K562 (cell line): ENCODE data around the gene STK4. TPM values are rescaled to one million over a fixed set of nuclear protein-coding genes. Genes with fewer than 3 reads are reported as not detected.
A peak's percentile ranks its signal among the peaks of the same experiment; 100 is the strongest.

Experiments used
- ATAC-seq: fragments of 200-7000 bp; cut with Tn5 transposase; 3 replicates; pipeline ENCODE4 v1.9.1; 2020; ENCODE audit warnings: moderate library complexity
- BruUV-seq: library from RNA; stranded (reverse); fragments of 400-500 nt; replicated peaks from 2 replicates; lab custom pipeline; 2021; lab: Mats Ljungman, UMichigan
- CTCF ChIA-PET: fragments of 300-600 bp; formaldehyde crosslinking; extraction: SDS; loops from one replicate; lab custom pipeline; 2021; ENCODE audit warnings: low intra/inter-chr PET ratio; lab: Yijun Ruan, JAX
- POLR2A ChIA-PET: fragments of 300-600, 350-650 bp; sonication (Branson Sonifier 250); formaldehyde crosslinking; extraction: SDS; loops from one replicate; lab custom pipeline; 2021; ENCODE audit warnings: antibody characterized with exemption, inconsistent platforms; lab: Yijun Ruan, JAX
- DNase-seq, 4 experiments: peaks; one replicate each; pipeline versions ENCODE4 v3.0.0 to v3.0.0-alpha.2; 2011 to 2018; ENCODE audit warnings: low spot score in 3 of 4, mixed read lengths in 3 of 4; ENCODE audit errors: extremely low read depth in 1 of 4
- FAIRE-seq: peaks from 2 replicates; lab custom pipeline; 2011; peaks lifted over from hg19 to GRCh38; lab: Jason Lieb, UNC
- H2AFZ ChIP-seq: 2 replicates; pipeline ENCODE4 v1.6.0; 2011; ENCODE audit warnings: low read depth, low read length, control low read depth, inconsistent platforms
- H3K27ac ChIP-seq: fragments of 200-600 bp; 3 replicates; pipeline ENCODE4 v1.8.0; 2011; ENCODE audit warnings: low read depth, mild to moderate bottlenecking, control low read depth, inconsistent platforms, low read length, moderate library complexity, mixed read lengths; ENCODE audit errors: extremely low read depth
- H3K27me3 ChIP-seq, 2 experiments: fragments of 300-600 bp in 1 of 2; 2 replicates in 1 of 2; 3 replicates in 1 of 2; pipeline versions ENCODE4 v1.6.0 to v1.8.0; 2011; ENCODE audit warnings: inconsistent platforms in 2 of 2, low read length in 2 of 2, mild to moderate bottlenecking in 1 of 2, mixed read lengths in 1 of 2, moderate library complexity in 1 of 2; ENCODE audit not compliant: control insufficient read depth in 2 of 2, insufficient read depth in 2 of 2
- H3K36me3 ChIP-seq: fragments of 300-600 bp; 3 replicates; pipeline ENCODE4 v1.8.0; 2011; ENCODE audit warnings: mild to moderate bottlenecking, low read length, inconsistent platforms; ENCODE audit not compliant: control insufficient read depth, insufficient read depth
- H3K4me1 ChIP-seq, 2 experiments: fragments of 200-600 bp in 1 of 2; replicated peaks in 1 of 2; 2 replicates in 1 of 2; 3 replicates in 1 of 2; pipeline versions ENCODE4 v1.5.1 to v1.8.0; 2011; ENCODE audit warnings: inconsistent platforms in 2 of 2, low read length in 2 of 2, mild to moderate bottlenecking in 1 of 2, mixed read lengths in 1 of 2, moderate library complexity in 1 of 2; ENCODE audit not compliant: control insufficient read depth in 2 of 2, insufficient read depth in 2 of 2
- H3K4me2 ChIP-seq: 2 replicates; pipeline ENCODE4 v1.6.1; 2011; ENCODE audit warnings: low read length, control low read depth, inconsistent platforms, mixed read lengths; ENCODE audit not compliant: insufficient read depth
- H3K4me3 ChIP-seq: fragments of 200-600 bp; sonication (generic), shearing (Covaris generic); 2 replicates; pipeline ENCODE4 v1.5.1; 2016; ENCODE audit warnings: control low read depth, inconsistent platforms
- H3K79me2 ChIP-seq: fragments of 200-600 bp; 3 replicates; pipeline ENCODE4 v1.8.0; 2011; ENCODE audit warnings: low read length, inconsistent platforms; ENCODE audit not compliant: control insufficient read depth, insufficient read depth
- H3K9ac ChIP-seq, 2 experiments: 2 replicates each; pipeline versions ENCODE4 v1.6.0 to v1.6.1; 2011; ENCODE audit warnings: low read depth in 2 of 2, low read length in 2 of 2, control low read depth in 1 of 2, inconsistent platforms in 1 of 2, mild to moderate bottlenecking in 1 of 2, mixed read lengths in 1 of 2; ENCODE audit not compliant: insufficient read depth in 1 of 2
- H3K9me1 ChIP-seq: one replicate; pipeline ENCODE4 v1.6.0; 2011; ENCODE audit warnings: inconsistent platforms, mild to moderate bottlenecking, low read length, moderate library complexity; ENCODE audit not compliant: control insufficient read depth, insufficient read depth
- H3K9me3 ChIP-seq: replicated peaks from 2 replicates; pipeline ENCODE4 v1.5.1; 2011; ENCODE audit warnings: low read depth, low read length, inconsistent platforms; ENCODE audit not compliant: control insufficient read depth, insufficient read depth
- H4K20me1 ChIP-seq: replicated peaks from 2 replicates; pipeline ENCODE4 v1.6.1; 2011; ENCODE audit warnings: low read length, inconsistent platforms, mixed read lengths; ENCODE audit not compliant: control insufficient read depth, insufficient read depth
- AFF1 ChIP-seq, 2 experiments: fragments of 450-650 bp; IDR thresholded peaks; 2 replicates each; pipeline ENCODE4 v1.6.1; 2018; ENCODE audit warnings: mild to moderate bottlenecking in 2 of 2, low read depth in 1 of 2; ENCODE audit not compliant: partially characterized antibody in 2 of 2
- IRF9 ChIP-seq: fragments of 450-650 bp; IDR thresholded peaks from 2 replicates; pipeline ENCODE4 v1.6.1; 2016; ENCODE audit warnings: missing biosample characterization, missing genetic modification characterization
- NCOA2 ChIP-seq, 2 experiments: fragments of 450-650 bp; IDR thresholded peaks; 2 replicates each; pipeline ENCODE4 v1.6.1; 2018; ENCODE audit warnings: mild to moderate bottlenecking in 2 of 2, moderate library complexity in 1 of 2; ENCODE audit not compliant: partially characterized antibody in 2 of 2
- WGBS: fragments of 100-300 bp; shearing (Covaris generic); methylation state at CpG from one replicate; pipeline ENCODE4 v1.1.6; 2016; ENCODE audit warnings: low coverage, mixed read lengths; ENCODE audit not compliant: insufficient coverage; ENCODE audit errors: missing lambda C conversion rate; 5-methylcytosine and 5-hydroxymethylcytosine counted together
- in situ Hi-C: fragments of 300-500 bp; cut with MboI; formaldehyde crosslinking; loops from 4 replicates; pipeline ENCODE4 v1.15.0; 2018; ENCODE audit warnings: inconsistent platforms, mixed read lengths
- intact Hi-C: fragments of 100-400 bp; cut with micrococcal nuclease; formaldehyde crosslinking; loops from 2 replicates; pipeline ENCODE4 v1.14.2; 2022
- polyA plus RNA-seq, 8 experiments: library from polyadenylated mRNA; depleted of rRNA in 4 of 8; stranded (reverse) in 5 of 8; unstranded in 3 of 8; fragments of >200 nt; fragmentation: Nextera tagmentation in 2 of 8; fragmentation: Illumina TruSeq in 1 of 8; extraction: Ambion mirVana in 2 of 8; extraction: Trizol in 1 of 8; gene quantifications; 2 replicates each; pipeline versions ENCODE4 v1.2.1 to v1.2.3, GENCODE V29; 2011 to 2014; ENCODE audit warnings: inconsistent platforms in 1 of 8, missing spikeins in 1 of 8
- total RNA-seq, 7 experiments: library from RNA; depleted of rRNA in 6 of 7; stranded (reverse); fragments of >200 nt in 6 of 7; fragmentation: Illumina TruSeq in 2 of 7; extraction: Trizol in 2 of 7; gene quantifications; 2 replicates each; pipeline versions ENCODE4 v1.2.1 to v1.2.3, GENCODE V29; 2011 to 2021; ENCODE audit warnings: low replicate concordance in 1 of 7

The STK4 gene
- total and polyA plus RNA-seq, 9 of the 15 experiments (the other 6 are each of a cell fraction or from before 2014, with no cell fraction given) = 11.9 to 30.6 (median 22.2) TPM

- in situ Hi-C loops (no loop called here), intact Hi-C loops (no loop called here)
- no peaks in the 10 kb centered on the region for H3K27me3 ChIP-seq
- CTCF ChIA-PET = interaction anchor here (0.6 kb wide), 1 partner anchor 324 kb away, joined by 3 read pairs; no protein-coding TSS in a partner anchor
- POLR2A ChIA-PET = interaction anchor here (0.6 kb wide), 1 partner anchor 255 kb away, joined by 3 read pairs; no protein-coding TSS in a partner anchor
- peaks cover 6% of the 10 kb centered on the region for H3K36me3 ChIP-seq
- BruUV-seq = no TSS peak
- H4K20me1 ChIP-seq = no peaks in the 10 kb centered on the region
- H3K4me3 ChIP-seq = no peak overlapping the region
- ATAC-seq = no peak
- TF ChIP-seq NCOA2 (IDR thresholded peaks at IDR 0.05; ENCODE audit: partially characterized antibody in 2 of 2) (no peak), IRF9 (no peak), AFF1 (IDR thresholded peaks at IDR 0.05; ENCODE audit: low read depth in 1 of 2, partially characterized antibody in 2 of 2) (peak in 1 of 2 experiments; percentile 37)
- peaks cover 0 to 15% of the 10 kb centered on the region in 2 experiments; a peak in 3 of 5 replicates for H3K4me1 ChIP-seq
- no peak overlapping the region for H3K9ac ChIP-seq
- 69% methylated on average over 3 of the region's 3 CpGs for WGBS
- no peaks in the 10 kb centered on the region for H3K79me2 ChIP-seq
- H3K27ac ChIP-seq = no peak overlapping the region
- no peak overlapping the region for H3K4me2 ChIP-seq
- no peak for DNase-seq
- no peak for FAIRE-seq
- H3K9me1 ChIP-seq = no peaks in the 10 kb centered on the region
- H2AFZ ChIP-seq = no peak overlapping the region
- no peaks in the 10 kb centered on the region for H3K9me3 ChIP-seq
Measured at GRCh38 chr20:45032781-45033180, 66.5 kb downstream of the STK4 start.
